Activated CD8-positive, alpha-beta memory T cell treated with anti-CD3 and anti-CD28 coated beads, Interleukin-2, amount 50 U/mL, for 24 hours (primary cell): Measurements from ENCODE around the gene CZIB.

Source experiments
- DNase-seq: peaks from one replicate; pipeline ENCODE4 v3.0.0-alpha.2; 2020; ENCODE audit errors: extremely low read depth

The CZIB gene

GRCh38 chr1:53220171-53220961, at the start of gene CZIB:
Gene CZIB (minus strand): TSS chr1:53220634. CDS start chr1:53220575, 59 bp downstream.
- peak; percentile 88 for DNase-seq

DNA sequence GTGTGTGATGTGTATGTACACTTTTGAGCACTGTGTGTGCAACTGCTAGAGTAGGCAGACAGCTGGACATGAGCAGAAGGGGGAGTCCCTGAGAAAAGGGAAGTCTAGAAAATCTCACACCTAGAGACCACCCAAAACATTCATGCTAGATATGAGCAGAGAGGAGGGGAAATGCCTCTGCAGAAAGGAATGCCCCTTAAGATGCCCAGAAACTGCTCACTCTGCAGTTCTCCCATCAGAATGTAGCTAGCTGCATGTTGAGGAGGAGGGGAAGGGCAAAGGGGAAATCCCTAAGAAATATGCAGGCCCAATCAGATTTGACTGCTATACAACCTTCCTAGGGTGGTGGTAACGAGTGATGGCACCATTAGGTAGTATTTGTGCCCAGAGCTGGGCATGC, 49.7 kb upstream of the CZIB start:
- DNase-seq, result no peak

DNA sequence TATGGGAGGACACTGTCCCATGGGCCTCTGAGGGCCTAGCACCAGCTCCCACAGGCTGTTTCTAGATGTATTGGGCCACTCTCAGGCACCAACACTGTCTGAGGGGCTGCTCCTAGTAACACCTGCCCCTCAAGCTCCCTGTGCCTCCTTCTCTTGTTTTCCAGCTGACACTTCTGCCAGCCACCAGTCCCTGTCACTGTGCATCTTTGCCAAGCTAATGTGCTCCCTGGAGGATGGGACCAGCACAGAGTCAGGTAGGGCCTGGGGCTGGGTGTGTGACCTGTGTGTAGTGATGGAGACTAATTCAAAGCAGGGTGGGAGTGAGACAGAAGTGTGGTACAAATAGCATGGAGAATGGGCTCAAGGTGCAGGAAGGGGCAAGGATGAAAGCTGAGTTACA, 47.3 kb upstream of the CZIB start:
- no peak for DNase-seq

- no peak for DNase-seq
Measured at GRCh38 chr1:53266038-53266437, 45.6 kb upstream of the CZIB start.

DNA sequence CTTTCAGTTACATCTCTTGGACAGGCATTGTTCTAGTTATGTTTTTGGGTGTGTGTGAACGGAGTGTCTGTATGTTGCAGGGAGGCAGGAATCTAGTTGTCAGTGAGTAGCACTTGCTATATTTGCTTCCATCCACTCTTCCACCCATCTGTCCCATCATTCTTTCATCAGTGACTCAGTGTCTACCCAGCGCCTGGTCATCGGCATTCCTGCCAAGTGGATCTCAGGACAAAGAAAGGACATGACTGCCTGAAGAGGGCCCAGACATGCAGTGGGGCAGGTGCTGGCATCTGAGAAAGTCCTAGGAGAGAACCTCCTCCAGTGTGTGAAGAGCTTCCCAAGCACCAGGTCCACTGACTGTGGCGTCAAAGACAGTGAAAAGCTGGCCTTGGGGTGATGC, 45.1 kb upstream of the CZIB start:
- DNase-seq, result no peak

- no peak for DNase-seq
Measured at GRCh38 chr1:53264048-53264447, 43.6 kb upstream of the CZIB start.

- no peak for DNase-seq
Measured at GRCh38 chr1:53262000-53262399, 41.6 kb upstream of the CZIB start.

DNA sequence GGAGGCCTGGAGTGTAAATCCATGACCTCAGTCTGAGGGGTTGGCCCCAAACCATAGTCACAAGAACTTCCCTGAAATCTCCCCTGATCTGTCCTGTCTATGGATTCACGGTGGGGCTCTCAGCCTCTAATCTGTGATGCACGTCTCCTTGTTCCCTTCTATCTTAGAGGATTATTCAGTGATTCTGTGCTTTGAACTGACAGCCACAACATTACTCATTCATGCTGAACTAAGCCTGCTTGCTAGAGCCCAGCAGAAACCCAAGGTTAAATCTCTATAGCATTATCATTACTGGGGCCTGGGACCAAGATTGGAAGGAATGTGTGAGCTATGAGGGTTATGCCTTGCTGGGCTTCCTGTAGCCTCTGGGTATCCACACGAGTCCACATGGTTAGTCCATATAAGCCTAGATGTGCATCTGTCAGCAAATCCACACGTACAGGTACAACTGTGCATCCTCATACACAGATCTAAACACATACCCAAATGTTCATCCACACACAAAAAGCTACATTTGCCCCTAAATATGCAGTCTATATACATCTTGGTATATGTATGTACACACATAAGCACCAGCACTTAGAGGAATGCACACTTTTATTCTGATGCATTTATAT, 40.3 kb upstream of the CZIB start:
- DNase-seq, result no peak

DNA sequence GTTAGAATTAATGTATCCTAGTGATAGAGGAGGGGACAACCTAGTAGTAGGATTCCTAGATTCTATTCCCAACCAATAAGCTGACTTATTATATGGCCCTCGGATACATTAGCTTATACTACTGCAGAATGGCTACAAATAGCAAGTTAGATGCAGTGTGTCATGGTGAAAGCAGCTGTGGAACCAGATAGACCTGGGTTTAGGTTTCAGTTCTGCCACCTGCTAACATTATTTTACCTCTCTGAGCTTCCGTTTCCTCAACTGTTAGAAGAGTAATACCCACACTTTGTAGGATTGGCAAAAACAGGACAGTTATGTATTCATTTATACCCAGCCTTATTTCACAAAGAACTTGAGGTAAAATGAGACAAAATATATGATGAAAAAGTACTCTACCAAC, 39.5 kb upstream of the CZIB start:
- DNase-seq, result no peak

DNA sequence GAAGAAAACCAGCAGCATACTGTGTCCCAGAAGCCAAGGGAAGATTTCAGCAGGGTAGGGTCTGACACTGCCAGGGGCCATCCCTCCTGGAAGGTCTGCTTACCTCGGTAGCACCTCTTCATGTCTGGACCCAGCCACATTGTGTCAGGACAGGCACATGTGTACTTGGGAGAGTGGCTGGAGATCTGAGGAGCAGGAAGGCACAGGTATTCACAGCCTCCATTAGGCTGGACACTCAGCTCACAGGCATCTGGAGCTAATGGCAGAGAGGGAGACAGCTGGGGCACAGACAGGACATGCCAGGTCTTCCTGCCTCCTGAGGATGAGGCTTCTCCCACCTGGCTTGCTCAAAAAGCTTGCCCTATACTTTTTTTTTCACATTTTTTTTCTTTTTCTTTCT, 37.8 kb upstream of the CZIB start:
- DNase-seq, result no peak

DNA sequence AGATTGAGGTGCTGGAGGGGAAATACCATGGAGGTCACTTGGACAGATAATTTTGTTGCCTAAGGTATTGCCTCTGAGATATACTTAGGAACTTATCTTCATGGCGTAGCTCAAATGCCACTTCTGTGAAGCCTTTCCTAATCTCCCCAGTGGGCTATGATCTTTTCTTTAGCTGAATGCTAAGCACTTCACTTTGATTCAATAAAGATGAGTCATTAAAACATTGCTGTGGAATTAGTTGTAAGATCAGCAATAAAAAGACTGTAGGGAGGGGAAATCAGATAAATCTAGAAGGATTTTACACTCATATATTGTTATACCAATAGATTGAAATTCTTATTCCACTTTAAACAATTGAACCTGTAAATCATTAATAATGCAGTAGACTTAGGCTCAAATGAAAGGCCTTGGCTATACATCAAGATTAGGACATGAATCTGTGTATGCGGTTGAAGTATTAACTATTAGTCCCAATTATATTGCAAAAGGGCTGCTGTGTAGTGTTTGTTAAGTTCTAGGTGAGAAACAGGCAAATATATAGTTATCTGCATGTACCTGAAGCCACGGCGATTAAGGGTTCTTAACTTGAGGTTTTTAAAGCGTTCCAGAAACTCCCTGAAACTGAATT, 37.1 kb upstream of the CZIB start:
- no peak for DNase-seq

DNA sequence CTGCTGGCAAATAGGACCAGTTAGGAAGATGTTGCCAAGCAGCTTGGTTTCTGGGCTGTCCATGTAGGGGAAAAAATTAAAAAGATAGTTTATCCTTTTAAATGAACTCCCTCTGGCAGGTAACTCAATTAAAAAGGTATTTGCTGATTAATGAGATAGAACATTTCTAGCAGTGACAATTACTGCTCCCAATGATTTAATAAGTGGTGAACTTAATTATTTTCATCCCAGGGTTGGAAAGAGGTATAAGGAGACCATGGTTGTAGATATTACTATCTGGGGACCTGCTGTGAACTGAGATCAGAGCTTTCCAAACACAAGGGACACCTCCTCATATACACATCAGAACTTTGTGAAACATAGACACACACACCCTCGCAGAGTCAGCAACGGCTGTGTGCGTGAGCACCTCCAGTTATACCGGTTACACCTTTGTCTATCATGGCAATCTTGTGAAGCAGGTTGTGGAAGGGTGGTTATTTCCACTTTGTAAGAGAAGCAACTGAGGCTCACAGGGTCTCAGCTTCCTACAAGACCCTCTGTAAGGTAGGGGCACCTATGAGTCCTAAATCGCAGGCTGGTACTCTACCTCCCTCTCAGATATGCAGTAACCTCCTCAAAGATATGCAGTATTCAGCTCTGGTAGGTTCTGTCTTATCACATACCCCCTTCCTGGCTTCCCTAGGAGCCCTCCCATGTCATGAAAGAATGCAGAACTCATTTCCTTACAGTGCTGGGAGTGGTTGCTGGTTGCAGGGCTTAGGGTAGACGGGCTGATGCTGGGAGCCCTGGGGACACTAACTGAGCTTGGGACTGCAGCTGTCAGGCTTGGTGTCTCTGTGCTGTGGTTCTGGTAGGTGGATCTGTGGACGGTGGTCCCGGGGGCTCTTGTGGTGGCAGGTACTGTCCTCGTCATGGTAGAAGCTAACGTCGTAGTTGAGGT, 36.3 kb upstream of the CZIB start:
- no peak for DNase-seq

DNA sequence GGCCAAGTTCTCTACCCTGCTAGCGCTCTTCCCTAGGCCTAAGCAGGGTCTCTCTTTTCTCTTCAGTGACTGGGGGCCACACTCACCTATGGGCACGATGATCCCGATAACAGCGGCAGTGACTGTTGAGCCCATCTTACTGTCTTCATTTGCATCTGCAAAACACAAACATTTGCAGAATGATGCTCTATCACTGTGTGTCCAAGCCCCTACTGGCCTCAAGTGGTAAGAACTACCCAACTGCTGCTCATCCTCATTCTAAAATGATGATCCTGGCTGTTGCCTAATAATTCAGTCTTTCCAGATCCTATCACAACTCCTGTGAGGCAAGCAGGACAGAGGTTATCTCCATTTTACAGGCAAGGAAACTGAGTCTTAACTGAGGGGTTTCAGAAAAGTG, 34.6 kb upstream of the CZIB start:
- no peak for DNase-seq

GRCh38 chr1:53254011-53254640, 33.7 kb upstream of the CZIB start:
- no peak for DNase-seq

DNA sequence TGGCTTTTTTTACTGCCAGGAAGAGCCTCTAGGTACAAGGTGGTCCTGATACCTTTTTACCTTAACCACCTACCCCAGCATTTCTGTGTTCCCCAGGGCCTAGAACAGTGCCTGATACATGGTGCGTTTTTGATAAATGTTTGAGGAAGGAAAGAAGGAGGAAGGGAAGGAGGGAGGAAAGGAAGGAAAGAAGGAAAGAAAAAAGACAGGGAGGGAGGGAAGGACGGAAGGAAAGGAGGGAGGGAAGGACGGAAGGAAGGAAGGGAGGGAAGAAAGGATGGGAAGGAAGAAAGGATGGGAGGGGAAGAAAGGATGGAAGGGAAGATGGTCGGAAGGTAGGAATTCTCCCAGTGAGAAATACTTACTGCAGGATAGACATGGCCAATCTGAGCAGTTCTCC, 29.9 kb upstream of the CZIB start:
- DNase-seq, result no peak

GRCh38 chr1:53249706-53250105, 29.3 kb upstream of the CZIB start:
- no peak for DNase-seq

GRCh38 chr1:53246261-53247134, 26.1 kb upstream of the CZIB start:
- no peak for DNase-seq

DNA sequence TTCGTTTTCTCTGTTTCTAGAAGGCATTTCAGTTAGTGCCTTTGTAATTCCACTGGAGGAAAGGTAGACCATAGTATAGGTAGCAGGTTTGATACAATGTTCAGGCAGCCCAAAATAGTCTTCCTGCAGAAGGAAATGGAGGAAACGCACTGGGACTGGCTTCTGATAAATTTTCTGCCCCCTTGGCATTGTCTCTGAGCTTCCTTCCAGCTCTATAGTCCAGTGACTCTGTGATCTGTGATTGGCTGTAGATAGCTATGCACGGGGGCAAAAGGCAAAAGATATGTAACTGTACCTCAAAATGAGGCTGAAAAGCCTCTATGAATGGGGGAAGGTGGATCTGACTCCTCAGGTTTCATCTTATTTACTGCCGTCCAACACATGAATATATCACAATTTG, 23.7 kb upstream of the CZIB start:
- DNase-seq, result no peak

GRCh38 chr1:53242381-53242780, 21.9 kb upstream of the CZIB start:
- DNase-seq, result no peak

DNA sequence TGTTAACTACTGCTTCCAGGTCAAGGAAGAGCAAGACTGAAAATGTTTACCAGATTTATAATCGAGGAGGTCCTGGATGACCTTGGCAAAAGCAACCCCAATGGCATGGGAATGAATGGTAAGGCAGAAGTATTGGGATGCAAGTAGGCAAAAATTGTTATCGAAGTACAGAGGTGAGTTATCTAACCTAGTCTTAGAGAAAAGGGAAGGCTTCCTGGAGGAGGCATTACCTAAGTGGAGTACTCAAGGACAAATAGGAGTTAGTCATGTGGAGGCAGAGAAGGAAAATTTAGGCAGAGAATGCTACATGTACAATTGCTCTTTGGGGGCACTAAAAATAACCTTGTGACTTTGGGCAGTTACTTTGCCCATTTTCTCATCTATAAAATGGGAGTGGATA, 21.4 kb upstream of the CZIB start:
- DNase-seq, result no peak
